Suprapubic skin (tissue), 4 donors: Measurements from ENCODE around the gene FAM187B. TPM values are rescaled to one million over a fixed set of nuclear protein-coding genes. Genes with fewer than 3 reads are reported as not detected.
A peak's percentile ranks its signal among the peaks of the same experiment; 100 is the strongest.

ENCODE experiments used
- DNase-seq, 2 donors: peaks; one replicate each; pipeline ENCODE4 v3.0.0-alpha.2; 2019; ENCODE audit warnings: low spot score in 2 of 2
- H3K27ac ChIP-seq: fragments of 200-600 bp; sonication (generic); one replicate; pipeline ENCODE4 v1.5.1; 2019
- H3K27me3 ChIP-seq: fragments of 200-600 bp; sonication (generic); one replicate; pipeline ENCODE4 v1.5.1; 2019
- H3K36me3 ChIP-seq: fragments of 200-600 bp; sonication (generic); one replicate; pipeline ENCODE4 v1.5.1; 2019
- H3K4me1 ChIP-seq: fragments of 200-600 bp; sonication (generic); one replicate; pipeline ENCODE4 v1.5.1; 2019
- H3K4me3 ChIP-seq: fragments of 200-600 bp; sonication (generic); one replicate; pipeline ENCODE4 v1.5.1; 2019; ENCODE audit warnings: mild to moderate bottlenecking
- H3K9me3 ChIP-seq: fragments of 200-600 bp; sonication (generic); one replicate; pipeline ENCODE4 v1.5.1; 2019
- CTCF ChIP-seq, 2 donors: fragments of 200-600 bp in 1 of 2; fragments of 450-650 bp in 1 of 2; sonication (generic) in 1 of 2; IDR thresholded peaks; one replicate each; pipeline ENCODE4 v1.5.1; 2016 to 2019; ENCODE audit warnings: antibody characterized with exemption in 2 of 2, mild to moderate bottlenecking in 1 of 2, moderate library complexity in 1 of 2
- EP300 ChIP-seq: sonication (generic); formaldehyde crosslinking; IDR thresholded peaks from one replicate; pipeline ENCODE4 v1.6.1; 2017; ENCODE audit warnings: antibody characterized with exemption
- POLR2A ChIP-seq, 2 donors: fragments of 450-650 bp; IDR thresholded peaks; one replicate each; pipeline ENCODE4 v1.6.1; 2017; ENCODE audit warnings: antibody characterized with exemption in 2 of 2, mild to moderate bottlenecking in 2 of 2, moderate library complexity in 2 of 2
- POLR2AphosphoS5 ChIP-seq, 3 donors: sonication (generic); formaldehyde crosslinking; IDR thresholded peaks; one replicate each; pipeline ENCODE4 v1.6.1; 2017; ENCODE audit warnings: antibody characterized with exemption in 3 of 3
- whole genome bisulfite sequencing: methylation state at CpG from one replicate; pipeline ENCODE4 v1.1.5; 2018; 5-methylcytosine and 5-hydroxymethylcytosine counted together
- total RNA-seq, 4 donors: library from RNA; depleted of rRNA; stranded (reverse); fragments of >200 nt; gene quantifications; one replicate each; pipeline ENCODE4 v1.1.0, GENCODE V29; 2016

Gene FAM187B
- total RNA-seq, 4 donors from 2014 or later = not detected

DNA sequence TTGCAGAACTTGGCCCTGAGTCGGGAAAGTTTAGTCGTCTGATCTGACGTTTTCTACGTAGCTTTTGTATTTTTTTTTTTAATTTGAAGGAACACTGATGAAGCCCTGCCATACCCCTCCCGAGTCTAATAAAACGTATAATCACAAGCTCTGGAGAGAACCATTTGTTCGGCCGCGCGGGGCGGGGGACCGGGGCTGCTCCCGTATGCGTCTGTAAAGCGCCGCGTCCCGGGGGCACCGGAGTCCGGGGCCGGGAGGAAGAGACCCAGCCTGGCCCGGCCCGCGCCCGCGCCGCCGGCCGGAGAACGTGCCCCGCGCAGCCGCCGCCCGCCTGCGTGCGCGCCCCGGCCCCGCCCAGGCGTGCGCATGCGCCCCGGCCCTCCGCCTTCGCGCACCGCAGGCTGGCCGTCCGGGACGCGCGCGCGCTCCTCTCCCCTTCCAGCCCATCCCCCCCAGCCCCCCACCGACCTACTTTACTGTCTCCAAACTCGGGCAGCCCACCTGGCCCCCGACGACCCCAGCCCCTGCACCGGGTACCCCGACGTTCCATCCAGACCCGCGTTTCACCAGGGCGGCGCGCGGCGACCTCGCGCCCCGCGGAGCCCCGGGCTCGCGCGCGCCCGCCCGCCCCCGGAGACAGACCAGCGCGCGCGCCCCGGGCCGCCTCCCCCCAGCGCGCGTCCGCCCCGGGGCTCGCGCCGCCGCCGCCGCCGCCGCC is 39.4 kb upstream of the FAM187B start:
- Histone ChIP-seq H3K4me1 (peaks cover 47% of the 10 kb centered on the region), H3K36me3 (peaks cover 28% of the 10 kb centered on the region), H3K4me3 (peak overlapping the region; percentile 74), H3K27ac (peak overlapping the region; percentile 95), H3K9me3 (no peaks in the 10 kb centered on the region), H3K27me3 (no peaks in the 10 kb centered on the region)
- TF ChIP-seq EP300 (no peak), POLR2A (IDR thresholded peaks at IDR 0.05) (peak in 1 of 2 donors; percentile 75)
- WGBS = 3% methylated on average over 29 of the region's 100 CpGs
- DNase-seq = no peak

DNA sequence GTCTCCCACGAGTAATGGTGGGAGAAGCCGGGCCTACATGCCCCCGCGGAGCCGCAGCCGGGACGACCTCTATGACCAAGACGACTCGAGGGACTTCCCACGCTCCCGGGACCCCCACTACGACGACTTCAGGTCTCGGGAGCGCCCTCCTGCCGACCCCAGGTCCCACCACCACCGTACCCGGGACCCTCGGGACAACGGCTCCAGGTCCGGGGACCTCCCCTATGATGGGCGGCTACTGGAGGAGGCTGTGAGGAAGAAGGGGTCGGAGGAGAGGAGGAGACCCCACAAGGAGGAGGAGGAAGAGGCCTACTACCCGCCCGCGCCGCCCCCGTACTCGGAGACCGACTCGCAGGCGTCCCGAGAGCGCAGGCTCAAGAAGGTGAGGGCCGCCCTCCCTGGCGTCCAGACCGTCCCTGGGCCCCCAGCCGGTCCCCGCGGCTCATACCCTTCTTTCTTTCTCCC is 38.8 kb upstream of the FAM187B start:
- Histone ChIP-seq H3K4me1 (peaks cover 52% of the 10 kb centered on the region), H3K4me3 (peak overlapping the region; percentile 74), H3K36me3 (peaks cover 25% of the 10 kb centered on the region), H3K27ac (peak overlapping the region; percentile 95), H3K27me3 (no peaks in the 10 kb centered on the region), H3K9me3 (no peaks in the 10 kb centered on the region)
- WGBS = 1% methylated on average over 15 of the region's 40 CpGs
- no peak for DNase-seq
- no peak for TF ChIP-seq CTCF (IDR thresholded peaks at IDR 0.05)
- TF ChIP-seq POLR2AphosphoS5 (IDR thresholded peaks at IDR 0.05) = no peak
- TF ChIP-seq EP300 = no peak
- no peak for TF ChIP-seq POLR2A (IDR thresholded peaks at IDR 0.05)

- Histone ChIP-seq H3K27me3 (no peaks in the 10 kb centered on the region), H3K4me3 (peak overlapping the region; percentile 74), H3K4me1 (peaks cover 53% of the 10 kb centered on the region), H3K27ac (peak overlapping the region; percentile 95), H3K36me3 (peaks cover 22% of the 10 kb centered on the region), H3K9me3 (no peaks in the 10 kb centered on the region)
- no peak for TF ChIP-seq EP300
- no peak for TF ChIP-seq POLR2AphosphoS5 (IDR thresholded peaks at IDR 0.05)
- no peak for TF ChIP-seq CTCF (IDR thresholded peaks at IDR 0.05)
- TF ChIP-seq POLR2A (IDR thresholded peaks at IDR 0.05) = no peak
- WGBS = 46% methylated on average over 14 of the region's 39 CpGs
- peak in 1 of 2 donors; percentile 79 for DNase-seq
These were observed 38.2 kb upstream of the FAM187B start for GRCh38 chr19:35266520-35267352.

DNA sequence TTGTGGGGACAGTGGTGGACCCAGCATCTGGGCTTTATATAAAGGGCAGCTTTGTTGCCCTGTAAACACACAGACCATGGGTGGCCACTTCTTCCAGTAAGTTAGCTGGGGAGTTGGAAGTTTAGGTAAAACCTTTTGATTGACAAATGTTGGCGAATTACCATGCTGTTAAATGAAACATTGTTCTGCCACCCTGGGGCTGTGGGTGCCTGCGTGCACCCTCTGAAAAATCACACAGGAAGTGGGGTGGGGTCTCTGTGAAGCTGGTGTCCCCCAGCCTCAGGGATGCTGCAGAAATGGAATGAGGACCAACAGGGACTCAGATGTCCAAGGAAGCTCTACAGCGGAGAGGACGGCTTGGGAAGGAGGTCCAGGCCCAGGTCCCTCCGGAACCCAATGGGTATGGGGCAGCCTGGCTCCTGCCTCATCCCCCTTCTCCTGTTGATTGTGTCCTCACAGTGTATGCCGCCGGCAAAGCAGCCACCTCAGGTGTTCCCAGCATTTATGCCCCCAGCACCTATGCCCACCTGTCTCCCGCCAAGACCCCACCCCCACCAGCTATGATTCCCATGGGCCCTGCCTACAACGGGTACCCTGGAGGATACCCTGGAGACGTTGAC is 37.5 kb upstream of the FAM187B start:
- H3K9me3 ChIP-seq = no peaks in the 10 kb centered on the region
- no peaks in the 10 kb centered on the region for H3K27me3 ChIP-seq
- DNase-seq = no peak
- H3K36me3 ChIP-seq = peaks cover 14% of the 10 kb centered on the region
- peaks cover 59% of the 10 kb centered on the region for H3K4me1 ChIP-seq
- no peak overlapping the region for H3K27ac ChIP-seq
- WGBS = 74% methylated on average over 10 of the region's 10 CpGs
- no peak overlapping the region for H3K4me3 ChIP-seq
- TF ChIP-seq CTCF (IDR thresholded peaks at IDR 0.05) (no peak), POLR2AphosphoS5 (IDR thresholded peaks at IDR 0.05) (no peak), POLR2A (IDR thresholded peaks at IDR 0.05) (no peak), EP300 (no peak)

GRCh38 chr19:35265126-35265899 is 36.8 kb upstream of the FAM187B start:
- DNase-seq = peak; percentile 57 to 64
- TF ChIP-seq POLR2A (IDR thresholded peaks at IDR 0.05) (no peak), POLR2AphosphoS5 (IDR thresholded peaks at IDR 0.05) (no peak), CTCF (IDR thresholded peaks at IDR 0.05) (no peak), EP300 (no peak)
- H3K4me3 ChIP-seq = no peak overlapping the region
- peaks cover 57% of the 10 kb centered on the region for H3K4me1 ChIP-seq
- H3K27ac ChIP-seq = no peak overlapping the region
- 47% methylated on average over 3 of the region's 6 CpGs for WGBS
- no peaks in the 10 kb centered on the region for H3K27me3 ChIP-seq
- peaks cover 7% of the 10 kb centered on the region for H3K36me3 ChIP-seq
- no peaks in the 10 kb centered on the region for H3K9me3 ChIP-seq
